Measurements from ENCODE around the gene ANP32E. TPM values are rescaled to one million over a fixed set of nuclear protein-coding genes. Genes with fewer than 3 reads are reported as not detected.

The ANP32E gene
- total and polyA plus RNA-seq, 2 of the 13 experiments (the other 11 are each of a cell fraction or from before 2014, with no cell fraction given) = 10.3 to 53.0 TPM

DNA sequence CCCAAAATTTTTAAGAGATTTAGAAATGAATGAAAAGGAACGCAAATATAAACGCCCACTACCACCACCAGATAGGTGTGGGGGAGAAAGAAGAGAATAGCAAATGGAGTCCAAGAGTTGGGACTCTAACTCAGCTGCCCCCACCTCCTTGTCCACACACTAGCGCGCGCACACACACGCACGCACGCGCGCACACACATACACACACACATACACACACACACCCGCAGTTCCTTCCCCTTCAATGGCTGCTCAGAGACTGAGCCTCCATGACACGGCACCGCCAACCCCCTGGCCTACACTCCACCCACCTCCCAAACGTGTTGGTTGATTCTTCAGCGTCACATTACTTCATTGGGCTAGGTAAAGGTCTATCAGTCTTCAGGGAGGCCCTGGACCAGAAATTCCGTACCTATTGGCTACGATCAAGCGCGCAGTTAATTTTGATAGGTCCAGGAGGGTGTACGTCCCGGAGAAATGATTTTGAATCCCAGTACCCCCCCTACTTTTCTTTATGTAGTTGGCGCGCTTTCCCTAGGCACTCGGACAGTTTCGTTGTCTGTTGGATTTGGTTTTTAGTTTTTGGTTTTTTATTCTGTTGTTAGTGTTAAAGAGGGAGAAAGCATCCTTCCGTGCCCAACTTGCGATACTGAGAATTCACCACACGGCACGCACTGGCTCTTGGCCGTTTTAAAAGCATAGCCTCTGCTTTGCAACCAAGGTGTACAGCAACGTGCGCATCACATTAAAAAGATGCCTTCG is at the start of gene ANP32E (continued):
- TF ChIP-seq SAP130 (CRISPR knock-in tag; IDR thresholded peaks at IDR 0.05; ENCODE audit: low read depth) (peak; percentile 93), GABPA (IDR thresholded peaks at IDR 0.05; ENCODE audit: low read depth, low read length) (no peak), GABPA (CRISPR knock-in tag; IDR thresholded peaks at IDR 0.05; ENCODE audit: low read depth) (peak; percentile 60), ZNF614 (CRISPR knock-in tag; IDR thresholded peaks at IDR 0.05; ENCODE audit: borderline replicate concordance) (no peak), MEIS1 (CRISPR knock-in tag; IDR thresholded peaks at IDR 0.05; ENCODE audit: borderline replicate concordance) (0 out of 2 replicates have a peak, but pooled peaks have one; percentile 56), ZIK1 (CRISPR knock-in tag; IDR thresholded peaks at IDR 0.05; ENCODE audit: borderline replicate concordance, low read depth) (peak; percentile 71; the same call in 1 of the 2 replicates), RAD21 (CRISPR knock-in tag; IDR thresholded peaks at IDR 0.05) (0 out of 2 replicates have a peak, but pooled peaks have one; percentile 21), ZNF260 (CRISPR knock-in tag; IDR thresholded peaks at IDR 0.05; ENCODE audit: borderline replicate concordance, low read depth) (no peak), THYN1 (CRISPR knock-in tag; IDR thresholded peaks at IDR 0.05; ENCODE audit: borderline replicate concordance, low read depth) (no peak), PHB2 (IDR thresholded peaks at IDR 0.05; ENCODE audit: partially characterized antibody) (no peak), ZNF563 (CRISPR knock-in tag; IDR thresholded peaks at IDR 0.05) (0 out of 2 replicates have a peak, but pooled peaks have one; percentile 59), ZNF552 (CRISPR knock-in tag; IDR thresholded peaks at IDR 0.05; ENCODE audit: borderline replicate concordance) (peak; percentile 86; the same call in 1 of the 2 replicates), ZNF556 (CRISPR knock-in tag; IDR thresholded peaks at IDR 0.05; ENCODE audit: borderline replicate concordance) (peak; percentile 78), ZNF318 (CRISPR knock-in tag; IDR thresholded peaks at IDR 0.05) (no peak)
- TF ChIP-seq, protein P1, sequence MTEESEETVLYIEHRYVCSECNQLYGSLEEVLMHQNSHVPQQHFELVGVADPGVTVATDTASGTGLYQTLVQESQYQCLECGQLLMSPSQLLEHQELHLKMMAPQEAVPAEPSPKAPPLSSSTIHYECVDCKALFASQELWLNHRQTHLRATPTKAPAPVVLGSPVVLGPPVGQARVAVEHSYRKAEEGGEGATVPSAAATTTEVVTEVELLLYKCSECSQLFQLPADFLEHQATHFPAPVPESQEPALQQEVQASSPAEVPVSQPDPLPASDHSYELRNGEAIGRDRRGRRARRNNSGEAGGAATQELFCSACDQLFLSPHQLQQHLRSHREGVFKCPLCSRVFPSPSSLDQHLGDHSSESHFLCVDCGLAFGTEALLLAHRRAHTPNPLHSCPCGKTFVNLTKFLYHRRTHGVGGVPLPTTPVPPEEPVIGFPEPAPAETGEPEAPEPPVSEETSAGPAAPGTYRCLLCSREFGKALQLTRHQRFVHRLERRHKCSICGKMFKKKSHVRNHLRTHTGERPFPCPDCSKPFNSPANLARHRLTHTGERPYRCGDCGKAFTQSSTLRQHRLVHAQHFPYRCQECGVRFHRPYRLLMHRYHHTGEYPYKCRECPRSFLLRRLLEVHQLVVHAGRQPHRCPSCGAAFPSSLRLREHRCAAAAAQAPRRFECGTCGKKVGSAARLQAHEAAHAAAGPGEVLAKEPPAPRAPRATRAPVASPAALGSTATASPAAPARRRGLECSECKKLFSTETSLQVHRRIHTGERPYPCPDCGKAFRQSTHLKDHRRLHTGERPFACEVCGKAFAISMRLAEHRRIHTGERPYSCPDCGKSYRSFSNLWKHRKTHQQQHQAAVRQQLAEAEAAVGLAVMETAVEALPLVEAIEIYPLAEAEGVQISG (CRISPR knock-in tag; IDR thresholded peaks at IDR 0.05) = peak; percentile 76
